A673 (cell line): ENCODE data around the gene VCPKMT. TPM values are rescaled to one million over a fixed set of nuclear protein-coding genes. Genes with fewer than 3 reads are reported as not detected.

ENCODE experiments used
- BruUV-seq: library from RNA; stranded (reverse); fragments of 400-500 nt; replicated peaks from 2 replicates; lab custom pipeline; 2021; lab: Mats Ljungman, UMichigan
- CTCF ChIA-PET: fragments of 300-600 bp; sonication (Branson Sonifier 250); formaldehyde crosslinking; loops from one replicate; lab custom pipeline; 2022; ENCODE audit warnings: antibody characterized with exemption; lab: Charles Lee
- POLR2A ChIA-PET: fragments of 300-600 bp; sonication (Branson Sonifier 250); formaldehyde crosslinking; loops from one replicate; lab custom pipeline; 2022; ENCODE audit warnings: antibody characterized with exemption; ENCODE audit not compliant: low non-redundant PET; lab: Charles Lee
- DNase-seq: peaks from one replicate; pipeline ENCODE4 v3.0.0-alpha.2; 2015; ENCODE audit warnings: low spot score
- H3K27ac ChIP-seq: fragments of 200-600 bp; sonication (generic); 2 replicates; pipeline ENCODE4 v1.5.1; 2016; ENCODE audit warnings: mixed run types, low read depth, mild to moderate bottlenecking, mixed read lengths, antibody characterized with exemption, low read length; ENCODE audit not compliant: poor library complexity, severe bottlenecking
- H3K27me3 ChIP-seq: fragments of 200-600 bp; sonication (generic); replicated peaks from 2 replicates; pipeline ENCODE4 v1.6.1; 2017; ENCODE audit warnings: mixed run types, low read depth, mild to moderate bottlenecking, mixed read lengths, antibody characterized with exemption, low read length; ENCODE audit not compliant: insufficient read depth, poor library complexity
- H3K36me3 ChIP-seq: fragments of 200-600 bp; sonication (generic); 2 replicates; pipeline ENCODE4 v1.6.1; 2016; ENCODE audit warnings: mixed run types, mild to moderate bottlenecking, mixed read lengths, antibody characterized with exemption, low read length; ENCODE audit not compliant: insufficient read depth, poor library complexity, severe bottlenecking
- H3K4me1 ChIP-seq: fragments of 200-600 bp; sonication (generic); 2 replicates; pipeline ENCODE4 v1.6.1; 2017; ENCODE audit warnings: mixed run types, mild to moderate bottlenecking, mixed read lengths, antibody characterized with exemption, low read length; ENCODE audit not compliant: insufficient read depth, poor library complexity, severe bottlenecking
- H3K4me3 ChIP-seq: fragments of 200-600 bp; sonication (generic); 2 replicates; pipeline ENCODE4 v1.5.1; 2016; ENCODE audit warnings: low read depth, mixed run types, mild to moderate bottlenecking, mixed read lengths, low read length; ENCODE audit not compliant: poor library complexity, severe bottlenecking
- H3K9me3 ChIP-seq: fragments of 200-600 bp; sonication (generic); 2 replicates; pipeline ENCODE4 v1.6.1; 2016; ENCODE audit warnings: mixed run types, low read depth, mild to moderate bottlenecking, mixed read lengths, antibody characterized with exemption, low read length; ENCODE audit not compliant: poor library complexity, severe bottlenecking
- CTCF ChIP-seq: fragments of 300-800, 200-600 bp; sonication (generic); conservative IDR thresholded peaks from 2 replicates; pipeline ENCODE4 v1.5.1; 2017; ENCODE audit warnings: low read depth, mild to moderate bottlenecking, antibody characterized with exemption, low read length, moderate library complexity, mixed read lengths
- EZH2 ChIP-seq: fragments of 200-600 bp; sonication (generic); IDR thresholded peaks from 2 replicates; pipeline ENCODE4 v1.6.1; 2017; ENCODE audit warnings: borderline replicate concordance, low read depth, mild to moderate bottlenecking, mixed read lengths, antibody characterized with exemption, low read length; ENCODE audit not compliant: poor library complexity, severe bottlenecking
- intact Hi-C: fragments of 100-400 bp; cut with micrococcal nuclease; formaldehyde crosslinking; loops from one replicate; pipeline ENCODE4 v1.10.0; 2022; ENCODE audit not compliant: unreplicated experiment
- total RNA-seq: library from RNA; stranded (reverse); gene quantifications from 2 replicates; pipeline ENCODE4 v1.2.3, GENCODE V29; 2021

The VCPKMT gene
- total RNA-seq, 1 experiment from 2014 or later, result 14.3 TPM

GRCh38 chr14:50070840-50071548 lies 45.4 kb downstream of the VCPKMT start:
- CTCF ChIA-PET, result no interaction called here
- intact Hi-C loops, result no loop called here
- no TSS peak for BruUV-seq

GRCh38 chr14:50070230-50070629 lies 46.1 kb downstream of the VCPKMT start:
- Histone ChIP-seq H3K9me3 (no peaks in the 10 kb centered on the region), H3K4me1 (no peaks in the 10 kb centered on the region), H3K27ac (no peak overlapping the region), H3K36me3 (no peaks in the 10 kb centered on the region), H3K27me3 (no peaks in the 10 kb centered on the region), H3K4me3 (no peak overlapping the region)
- intact Hi-C loops, result no loop called here
- DNase-seq, result no peak
- CTCF ChIA-PET, result no interaction called here
- POLR2A ChIA-PET, result no interaction called here
- BruUV-seq, result no TSS peak
- TF ChIP-seq CTCF (no peak), EZH2 (no peak)

More at GRCh38 chr14:50070840-50071548, 45.4 kb downstream of the VCPKMT start:
- TF ChIP-seq CTCF (no peak), EZH2 (no peak)
- no peak for DNase-seq
- Histone ChIP-seq H3K4me3 (no peak overlapping the region), H3K27ac (no peak overlapping the region), H3K27me3 (no peaks in the 10 kb centered on the region), H3K4me1 (no peaks in the 10 kb centered on the region), H3K9me3 (no peaks in the 10 kb centered on the region), H3K36me3 (no peaks in the 10 kb centered on the region)
- POLR2A ChIA-PET, result no interaction called here

- no peaks in the 10 kb centered on the region for H3K36me3 ChIP-seq
- POLR2A ChIA-PET, result no interaction called here
- no TSS peak for BruUV-seq
- no peaks in the 10 kb centered on the region for H3K9me3 ChIP-seq
- TF ChIP-seq CTCF, result no peak
- H3K4me3 ChIP-seq, result no peak overlapping the region
- H3K27ac ChIP-seq, result no peak overlapping the region
- CTCF ChIA-PET, result no interaction called here
- no peaks in the 10 kb centered on the region for H3K4me1 ChIP-seq
- intact Hi-C loops, result no loop called here
- no peak for DNase-seq
- no peaks in the 10 kb centered on the region for H3K27me3 ChIP-seq
These were observed 47.0 kb downstream of the VCPKMT start for GRCh38 chr14:50069325-50069724.
